A549 (cell line): ENCODE measurements around the gene CHPF.

Source experiments
- MAFK ChIP-seq: fragments of 450-650 bp; IDR thresholded peaks from 2 replicates; pipeline ENCODE4 v1.6.1; 2014; ENCODE audit not compliant: partially characterized antibody
- MAX ChIP-seq: IDR thresholded peaks from 2 replicates; pipeline ENCODE4 v1.6.1; 2012
- SMC3 ChIP-seq: fragments of >200 bp; sonication (Bioruptor Twin); formaldehyde crosslinking; IDR thresholded peaks from 3 replicates; pipeline ENCODE4 v1.6.1; 2018; ENCODE audit warnings: inconsistent platforms
- USF2 ChIP-seq: fragments of 450-650 bp; IDR thresholded peaks from 2 replicates; pipeline ENCODE4 v1.6.1; 2014; ENCODE audit warnings: antibody characterized with exemption
- TF ChIP-seq, protein P1 (sequence below): fragments of >200 bp; sonication (Bioruptor Twin); formaldehyde crosslinking; IDR thresholded peaks from 3 replicates; pipeline ENCODE4 v1.5.1; 2016

GRCh38 chr2:219560893-219561178, 17.2 kb upstream of the CHPF start:
- TF ChIP-seq, protein P1, sequence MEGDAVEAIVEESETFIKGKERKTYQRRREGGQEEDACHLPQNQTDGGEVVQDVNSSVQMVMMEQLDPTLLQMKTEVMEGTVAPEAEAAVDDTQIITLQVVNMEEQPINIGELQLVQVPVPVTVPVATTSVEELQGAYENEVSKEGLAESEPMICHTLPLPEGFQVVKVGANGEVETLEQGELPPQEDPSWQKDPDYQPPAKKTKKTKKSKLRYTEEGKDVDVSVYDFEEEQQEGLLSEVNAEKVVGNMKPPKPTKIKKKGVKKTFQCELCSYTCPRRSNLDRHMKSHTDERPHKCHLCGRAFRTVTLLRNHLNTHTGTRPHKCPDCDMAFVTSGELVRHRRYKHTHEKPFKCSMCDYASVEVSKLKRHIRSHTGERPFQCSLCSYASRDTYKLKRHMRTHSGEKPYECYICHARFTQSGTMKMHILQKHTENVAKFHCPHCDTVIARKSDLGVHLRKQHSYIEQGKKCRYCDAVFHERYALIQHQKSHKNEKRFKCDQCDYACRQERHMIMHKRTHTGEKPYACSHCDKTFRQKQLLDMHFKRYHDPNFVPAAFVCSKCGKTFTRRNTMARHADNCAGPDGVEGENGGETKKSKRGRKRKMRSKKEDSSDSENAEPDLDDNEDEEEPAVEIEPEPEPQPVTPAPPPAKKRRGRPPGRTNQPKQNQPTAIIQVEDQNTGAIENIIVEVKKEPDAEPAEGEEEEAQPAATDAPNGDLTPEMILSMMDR = no peak
- no peak for TF ChIP-seq SMC3
- no peak for TF ChIP-seq USF2
- TF ChIP-seq MAX = no peak
- no peak for TF ChIP-seq MAFK
